ENCODE measurements around the gene ALS2CL. TPM values are rescaled to one million over a fixed set of nuclear protein-coding genes. Genes with fewer than 3 reads are reported as not detected.

ALS2CL gene
- total and polyA plus RNA-seq, 2 experiments from 2014 or later = 2.0 to 3.1 TPM

- WGBS, 2 experiments (ENCODE audit: low coverage in 1 of 2, low lambda C conversion rate in 2 of 2, missing lambda C conversion rate in 2 of 2) = 50 to 61% methylated on average over 2 of the region's 2 CpGs
- no peak overlapping the region for H3K4me3 ChIP-seq
- no peaks in the 10 kb centered on the region for H3K79me2 ChIP-seq (ENCODE audit: insufficient read depth)
- no peaks in the 10 kb centered on the region for H3F3A ChIP-seq (ENCODE audit: insufficient read depth)
- H3K9me3 ChIP-seq (ENCODE audit: low read depth) = no peaks in the 10 kb centered on the region
- no peaks in the 10 kb centered on the region for H3K9me2 ChIP-seq (ENCODE audit: insufficient read depth)
- DNase-seq = no peak
- no peak for TF ChIP-seq EZH2phosphoT487 (IDR thresholded peaks at IDR 0.05; ENCODE audit: insufficient read depth, low read depth)
- no peak for TF ChIP-seq EZH2 (IDR thresholded peaks at IDR 0.05; ENCODE audit: insufficient read depth, poor library complexity, severe bottlenecking)
- H3K27ac ChIP-seq = no peak overlapping the region
- no peak overlapping the region for H2AFZ ChIP-seq
- 0 out of 2 replicates have a peak, but pooled peaks cover 9% of the 10 kb centered on the region for H3K27me3 ChIP-seq (replicated peaks; ENCODE audit: insufficient read depth)
- no peaks in the 10 kb centered on the region for H3K4me1 ChIP-seq (ENCODE audit: insufficient read depth)
- no peaks in the 10 kb centered on the region for H3K36me3 ChIP-seq (ENCODE audit: low read depth)
- no peak overlapping the region for H3K4me2 ChIP-seq (ENCODE audit: unreplicated experiment)
- in situ Hi-C loops (cut with MboI) = loop anchor here (10.0 to 25.0 kb wide), 2 partner anchors 176 to 643 kb away; no protein-coding TSS in a partner anchor
- H3K9ac ChIP-seq = no peak overlapping the region
- H4K20me1 ChIP-seq (ENCODE audit: insufficient read depth) = no peaks in the 10 kb centered on the region
Measured at GRCh38 chr3:46719044-46719565, 25.6 kb upstream of the ALS2CL start.

- no peak within 1 kb of the TSS for H2AFZ ChIP-seq
- no peaks in the 10 kb centered on the region for H3K36me3 ChIP-seq (ENCODE audit: low read depth)
- no peaks in the 10 kb centered on the region for H3F3A ChIP-seq (ENCODE audit: insufficient read depth)
- H4K20me1 ChIP-seq (ENCODE audit: insufficient read depth) = no peaks in the 10 kb centered on the region
- no peak within 1 kb of the TSS for H3K9ac ChIP-seq
- in situ Hi-C loops (cut with MboI) = loop anchor here (10.0 to 25.0 kb wide), 2 partner anchors 177 to 645 kb away; no protein-coding TSS in a partner anchor
- WGBS, 2 experiments (ENCODE audit: low coverage in 1 of 2, low lambda C conversion rate in 2 of 2, missing lambda C conversion rate in 2 of 2) = 53 to 73% methylated on average over 30 to 51 of the region's 61 CpGs
- H3K27ac ChIP-seq = no peak within 1 kb of the TSS
- 0 out of 2 replicates have a peak, but pooled peaks cover 9% of the 10 kb centered on the region for H3K27me3 ChIP-seq (replicated peaks; ENCODE audit: insufficient read depth)
- peak; percentile 22 for DNase-seq
- no peaks in the 10 kb centered on the region for H3K4me1 ChIP-seq (ENCODE audit: insufficient read depth)
- H3K9me3 ChIP-seq (ENCODE audit: low read depth) = no peaks in the 10 kb centered on the region
- no peaks in the 10 kb centered on the region for H3K79me2 ChIP-seq (ENCODE audit: insufficient read depth)
- H3K4me3 ChIP-seq = no peak within 1 kb of the TSS
- TF ChIP-seq EZH2 (IDR thresholded peaks at IDR 0.05; ENCODE audit: insufficient read depth, poor library complexity, severe bottlenecking) = no peak
- no peak for TF ChIP-seq EZH2phosphoT487 (IDR thresholded peaks at IDR 0.05; ENCODE audit: insufficient read depth, low read depth)
- no peaks in the 10 kb centered on the region for H3K9me2 ChIP-seq (ENCODE audit: insufficient read depth)
- H3K4me2 ChIP-seq (ENCODE audit: unreplicated experiment) = no peak within 1 kb of the TSS
Measured at GRCh38 chr3:46717447-46718231, 24.2 kb upstream of the ALS2CL start, which contains the start of gene PRSS50. Gene PRSS50 (minus strand): TSS chr3:46717869. CDS start chr3:46717824, 45 bp downstream.

- H2AFZ ChIP-seq = no peak overlapping the region
- no peak for DNase-seq
- H3K9me3 ChIP-seq (ENCODE audit: low read depth) = no peaks in the 10 kb centered on the region
- H3K4me2 ChIP-seq (ENCODE audit: unreplicated experiment) = no peak overlapping the region
- no peaks in the 10 kb centered on the region for H3F3A ChIP-seq (ENCODE audit: insufficient read depth)
- TF ChIP-seq EZH2 (IDR thresholded peaks at IDR 0.05; ENCODE audit: insufficient read depth, poor library complexity, severe bottlenecking) (no peak), EZH2phosphoT487 (IDR thresholded peaks at IDR 0.05; ENCODE audit: insufficient read depth, low read depth) (no peak)
- H3K27me3 ChIP-seq (replicated peaks; ENCODE audit: insufficient read depth) = 0 out of 2 replicates have a peak, but pooled peaks cover 9% of the 10 kb centered on the region
- H4K20me1 ChIP-seq (ENCODE audit: insufficient read depth) = no peaks in the 10 kb centered on the region
- H3K4me3 ChIP-seq = no peak overlapping the region
- no peaks in the 10 kb centered on the region for H3K9me2 ChIP-seq (ENCODE audit: insufficient read depth)
- no peak overlapping the region for H3K9ac ChIP-seq
- H3K4me1 ChIP-seq (ENCODE audit: insufficient read depth) = no peaks in the 10 kb centered on the region
- H3K79me2 ChIP-seq (ENCODE audit: insufficient read depth) = no peaks in the 10 kb centered on the region
- no peaks in the 10 kb centered on the region for H3K36me3 ChIP-seq (ENCODE audit: low read depth)
- WGBS, 2 experiments (ENCODE audit: low coverage in 1 of 2, low lambda C conversion rate in 2 of 2, missing lambda C conversion rate in 2 of 2) = 82 to 84% methylated on average over 19 of the region's 19 CpGs
- H3K27ac ChIP-seq = no peak overlapping the region
- in situ Hi-C loops (cut with MboI) = loop anchor here (10.0 to 25.0 kb wide), 2 partner anchors 178 to 646 kb away; no protein-coding TSS in a partner anchor
Measured at GRCh38 chr3:46716461-46717441, 23.3 kb upstream of the ALS2CL start.

Measured in GM23248 (cell line).